Uterus (tissue), 4 donors: ENCODE measurements around the gene FAM110D. TPM values are rescaled to one million over a fixed set of nuclear protein-coding genes. Genes with fewer than 3 reads are reported as not detected.

Experiments used
- DNase-seq, 2 donors: peaks; one replicate each; pipeline ENCODE4 v3.0.0-alpha.2; 2019 to 2020
- H3K27ac ChIP-seq, 2 donors: fragments of 200-600 bp; sonication (generic); 1 replicate in 1 of 2; 2 replicates in 1 of 2; pipeline ENCODE4 v1.5.1; 2016 to 2018
- H3K27me3 ChIP-seq, 2 donors: fragments of 200-600 bp; sonication (generic); one replicate each; pipeline ENCODE4 v1.5.1; 2018 to 2019; ENCODE audit warnings: control low read depth in 1 of 2
- H3K36me3 ChIP-seq, 2 donors: fragments of 200-600 bp; sonication (generic); one replicate each; pipeline ENCODE4 v1.5.1; 2019; ENCODE audit warnings: control low read depth in 1 of 2
- H3K4me1 ChIP-seq, 2 donors: fragments of 200-600 bp; sonication (generic); one replicate each; pipeline ENCODE4 v1.5.1; 2018 to 2019; ENCODE audit warnings: control low read depth in 1 of 2
- H3K4me3 ChIP-seq, 2 donors: fragments of 200-600 bp; sonication (generic); 1 replicate in 1 of 2; 2 replicates in 1 of 2; pipeline ENCODE4 v1.5.1; 2018 to 2019; ENCODE audit warnings: mild to moderate bottlenecking in 1 of 2
- H3K9me3 ChIP-seq, 2 donors: fragments of 200-600 bp; sonication (generic); one replicate each; pipeline ENCODE4 v1.5.1; 2019; ENCODE audit warnings: control low read depth in 1 of 2
- CTCF ChIP-seq, 4 experiments: fragments of 200-600 bp in 2 of 4; fragments of 450-650 bp in 2 of 4; sonication (generic) in 2 of 4; IDR thresholded peaks; one replicate each; pipeline ENCODE4 v1.5.1; 2016 to 2019; ENCODE audit warnings: antibody characterized with exemption in 4 of 4, mild to moderate bottlenecking in 2 of 4, moderate library complexity in 1 of 4
- POLR2A ChIP-seq, 2 donors: fragments of 450-650 bp; IDR thresholded peaks; one replicate each; pipeline ENCODE4 v1.6.1; 2016; ENCODE audit warnings: antibody characterized with exemption in 2 of 2, mild to moderate bottlenecking in 1 of 2, moderate library complexity in 1 of 2
- intact Hi-C: fragments of 100-400 bp; cut with DNase I; formaldehyde crosslinking; loops from one replicate; pipeline ENCODE4 v1.15.1; 2023; ENCODE audit warnings: low total_unique reads
- total RNA-seq, 4 donors: library from RNA; depleted of rRNA in 3 of 4; stranded (reverse); fragments of >200 nt in 3 of 4; gene quantifications; one replicate each; pipeline versions ENCODE4 v1.1.0 to v1.2.4, GENCODE V29; 2014 to 2023
- donor health status: DM: yes; HTN: yes; CAD: no.

The FAM110D gene
- 10 to 100 TPM in 2 of 4 donors, 1 to 10 TPM in 2; 3.2 to 21.0 (median 14.0) TPM for total RNA-seq

GRCh38 chr1:26158908-26159742 is at the start of gene FAM110D:
Gene FAM110D (plus strand): TSS chr1:26159079. CDS start chr1:26161292, 2,213 bp downstream.
- Histone ChIP-seq H3K27me3 (no peaks in the 10 kb centered on the region), H3K36me3 (no peaks in the 10 kb centered on the region), H3K27ac (peak within 1 kb of the TSS; percentile 39 to 63), H3K9me3 (no peaks in the 10 kb centered on the region), H3K4me3 (peak within 1 kb of the TSS; percentile 12 to 34), H3K4me1 (peaks cover 0 to 3% of the 10 kb centered on the region in 2 donors)
- peak in 1 of 2 donors; percentile 56 for DNase-seq
- intact Hi-C loops = no loop called here
- TF ChIP-seq CTCF (IDR thresholded peaks at IDR 0.05) (no peak), POLR2A (IDR thresholded peaks at IDR 0.05) (peak; percentile 15 to 19)

- no peaks in the 10 kb centered on the region for H3K9me3 ChIP-seq
- intact Hi-C loops = no loop called here
- DNase-seq = no peak
- no peak overlapping the region for H3K4me3 ChIP-seq
- peaks cover 0 to 7% of the 10 kb centered on the region in 2 donors for H3K4me1 ChIP-seq
- H3K27ac ChIP-seq = no peak overlapping the region
- no peaks in the 10 kb centered on the region for H3K27me3 ChIP-seq
- TF ChIP-seq POLR2A (IDR thresholded peaks at IDR 0.05) (no peak), CTCF (IDR thresholded peaks at IDR 0.05) (no peak)
- H3K36me3 ChIP-seq = no peaks in the 10 kb centered on the region
Observed at GRCh38 chr1:26109229-26110164, 49.4 kb upstream of the FAM110D start.

DNA sequence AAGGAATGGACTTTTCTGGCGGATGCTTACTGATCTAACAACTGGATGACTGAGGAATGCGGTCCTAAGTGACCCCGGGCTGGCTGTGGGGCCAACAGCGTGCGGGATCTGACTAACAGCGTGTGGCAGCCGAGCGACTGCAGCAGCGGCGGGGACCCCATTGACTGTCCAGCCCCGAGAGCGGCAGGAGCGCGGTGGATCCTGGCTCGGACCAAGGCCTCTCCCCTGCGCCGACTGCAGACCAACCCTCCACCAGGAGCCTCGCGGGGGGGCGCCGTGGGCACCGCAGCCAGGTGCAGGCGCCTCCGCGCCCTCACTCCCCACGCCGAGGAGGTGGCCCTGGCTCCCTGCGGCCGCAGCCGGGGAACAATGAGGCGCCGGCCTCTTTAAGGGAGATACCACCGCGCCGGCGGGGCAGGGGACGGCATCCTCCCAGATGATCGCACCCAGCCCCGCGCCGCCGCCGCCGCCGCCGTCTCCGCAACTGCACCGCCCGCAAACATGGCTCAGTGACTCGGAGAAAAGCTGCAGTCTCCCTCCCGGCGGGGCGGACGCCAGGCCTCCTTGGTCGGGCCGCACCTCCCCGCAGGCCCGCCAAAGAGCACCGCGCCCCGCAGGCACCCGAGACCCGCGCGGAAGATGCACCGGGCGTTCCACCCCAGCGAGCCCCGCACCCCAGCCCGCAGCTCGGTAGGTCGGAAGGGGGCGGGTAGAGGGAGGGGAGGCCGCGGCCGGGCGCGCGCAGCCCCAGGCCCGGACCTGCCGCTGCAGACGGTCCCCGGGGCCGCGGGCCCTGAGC is 47.9 kb upstream of the FAM110D start:
- no peak for TF ChIP-seq POLR2A (IDR thresholded peaks at IDR 0.05)
- peak in 1 of 4 experiments; percentile 3 for TF ChIP-seq CTCF (IDR thresholded peaks at IDR 0.05)
- peak overlapping the region; percentile 77 to 89 for H3K4me3 ChIP-seq
- intact Hi-C loops = no loop called here
- H3K4me1 ChIP-seq = peaks cover 0 to 7% of the 10 kb centered on the region in 2 donors
- DNase-seq = peak; percentile 70 to 73
- H3K27me3 ChIP-seq = no peaks in the 10 kb centered on the region
- no peaks in the 10 kb centered on the region for H3K9me3 ChIP-seq
- no peaks in the 10 kb centered on the region for H3K36me3 ChIP-seq
- H3K27ac ChIP-seq = peak overlapping the region; percentile 84 to 97

DNA sequence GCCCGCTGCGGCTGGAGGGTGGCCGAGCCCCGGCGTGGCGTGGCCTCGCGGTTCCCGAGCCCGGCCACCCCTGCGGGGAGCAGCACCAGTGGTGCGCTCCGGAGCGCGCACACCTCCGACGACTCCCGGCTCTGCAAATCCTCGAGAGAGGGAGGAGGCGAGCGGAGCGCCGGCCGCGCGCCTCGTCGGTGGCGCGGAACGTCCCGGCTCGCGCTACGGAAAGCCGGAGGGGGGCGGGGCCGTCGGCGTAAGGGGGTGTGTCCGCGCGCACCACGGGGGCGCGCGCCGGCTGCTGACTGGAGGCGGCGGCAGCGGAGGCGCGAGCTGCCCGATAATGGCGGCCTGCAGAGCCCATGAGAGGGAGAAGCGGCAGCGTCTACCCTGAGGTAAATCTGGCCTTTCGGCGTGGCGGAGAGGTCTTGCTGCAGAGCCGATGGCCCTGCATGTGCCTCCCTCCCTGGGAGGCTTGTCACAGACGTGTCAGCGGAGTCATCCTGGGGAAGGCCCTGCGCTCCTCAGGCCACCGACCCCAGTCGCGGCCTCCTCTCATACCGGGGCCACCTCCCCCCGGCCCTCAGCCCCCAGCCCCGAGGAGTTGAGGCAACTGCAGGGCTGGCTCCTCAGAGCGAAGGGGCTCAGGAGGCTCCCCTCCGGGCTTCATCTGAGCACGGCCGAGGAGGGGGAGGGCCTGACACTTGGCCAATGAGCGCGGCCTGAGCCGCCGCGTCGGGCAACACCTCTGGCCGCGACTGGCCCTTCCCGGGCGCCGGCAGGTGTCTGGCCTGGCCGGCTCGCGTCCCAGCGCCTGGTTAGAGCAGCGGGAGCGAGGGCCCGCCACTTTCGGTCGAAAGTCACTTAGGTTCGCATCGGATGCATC is 47.1 kb upstream of the FAM110D start, which contains the start of gene PDIK1L:
PDIK1L (plus strand) TSS at position 295 of the 877 bp plus-strand sequence. CDS start 2,485 bp downstream, outside the sequence.
- peak within 1 kb of the TSS; percentile 77 to 89 for H3K4me3 ChIP-seq
- no peaks in the 10 kb centered on the region for H3K27me3 ChIP-seq
- H3K36me3 ChIP-seq = no peaks in the 10 kb centered on the region
- intact Hi-C loops = no loop called here
- peak; percentile 90 to 95 for DNase-seq
- peak in 1 of 4 experiments; percentile 35 for TF ChIP-seq CTCF (IDR thresholded peaks at IDR 0.05)
- peak; percentile 49 to 63 for TF ChIP-seq POLR2A (IDR thresholded peaks at IDR 0.05)
- peaks cover 0 to 7% of the 10 kb centered on the region in 2 donors for H3K4me1 ChIP-seq
- H3K27ac ChIP-seq = peak within 1 kb of the TSS; percentile 84 to 97
- H3K9me3 ChIP-seq = no peaks in the 10 kb centered on the region
